ENCODE results near the gene NEXN.

GRCh38 chr1:77986810-77987209, 98.4 kb downstream of the NEXN start:
- TF ChIP-seq GLIS3 (CRISPR knock-in tag; IDR thresholded peaks at IDR 0.05) = no peak
- TF ChIP-seq PPARA (CRISPR knock-in tag; IDR thresholded peaks at IDR 0.05; ENCODE audit: borderline replicate concordance) = no peak
- no peak for TF ChIP-seq ZFP3 (CRISPR knock-in tag; IDR thresholded peaks at IDR 0.05)
- TF ChIP-seq, protein P1, sequence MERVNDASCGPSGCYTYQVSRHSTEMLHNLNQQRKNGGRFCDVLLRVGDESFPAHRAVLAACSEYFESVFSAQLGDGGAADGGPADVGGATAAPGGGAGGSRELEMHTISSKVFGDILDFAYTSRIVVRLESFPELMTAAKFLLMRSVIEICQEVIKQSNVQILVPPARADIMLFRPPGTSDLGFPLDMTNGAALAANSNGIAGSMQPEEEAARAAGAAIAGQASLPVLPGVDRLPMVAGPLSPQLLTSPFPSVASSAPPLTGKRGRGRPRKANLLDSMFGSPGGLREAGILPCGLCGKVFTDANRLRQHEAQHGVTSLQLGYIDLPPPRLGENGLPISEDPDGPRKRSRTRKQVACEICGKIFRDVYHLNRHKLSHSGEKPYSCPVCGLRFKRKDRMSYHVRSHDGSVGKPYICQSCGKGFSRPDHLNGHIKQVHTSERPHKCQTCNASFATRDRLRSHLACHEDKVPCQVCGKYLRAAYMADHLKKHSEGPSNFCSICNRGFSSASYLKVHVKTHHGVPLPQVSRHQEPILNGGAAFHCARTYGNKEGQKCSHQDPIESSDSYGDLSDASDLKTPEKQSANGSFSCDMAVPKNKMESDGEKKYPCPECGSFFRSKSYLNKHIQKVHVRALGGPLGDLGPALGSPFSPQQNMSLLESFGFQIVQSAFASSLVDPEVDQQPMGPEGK (CRISPR knock-in tag; IDR thresholded peaks at IDR 0.05; ENCODE audit: borderline replicate concordance) = no peak
- no peak for TF ChIP-seq ISL1 (CRISPR knock-in tag; IDR thresholded peaks at IDR 0.05)
- TF ChIP-seq, protein P2, sequence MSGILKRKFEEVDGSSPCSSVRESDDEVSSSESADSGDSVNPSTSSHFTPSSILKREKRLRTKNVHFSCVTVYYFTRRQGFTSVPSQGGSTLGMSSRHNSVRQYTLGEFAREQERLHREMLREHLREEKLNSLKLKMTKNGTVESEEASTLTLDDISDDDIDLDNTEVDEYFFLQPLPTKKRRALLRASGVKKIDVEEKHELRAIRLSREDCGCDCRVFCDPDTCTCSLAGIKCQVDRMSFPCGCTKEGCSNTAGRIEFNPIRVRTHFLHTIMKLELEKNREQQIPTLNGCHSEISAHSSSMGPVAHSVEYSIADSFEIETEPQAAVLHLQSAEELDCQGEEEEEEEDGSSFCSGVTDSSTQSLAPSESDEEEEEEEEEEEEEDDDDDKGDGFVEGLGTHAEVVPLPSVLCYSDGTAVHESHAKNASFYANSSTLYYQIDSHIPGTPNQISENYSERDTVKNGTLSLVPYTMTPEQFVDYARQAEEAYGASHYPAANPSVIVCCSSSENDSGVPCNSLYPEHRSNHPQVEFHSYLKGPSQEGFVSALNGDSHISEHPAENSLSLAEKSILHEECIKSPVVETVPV (CRISPR knock-in tag; IDR thresholded peaks at IDR 0.05) = no peak
- no peak for TF ChIP-seq ZNF8 (CRISPR knock-in tag; IDR thresholded peaks at IDR 0.05)
- TF ChIP-seq ZC3H10 (CRISPR knock-in tag; IDR thresholded peaks at IDR 0.05) = no peak
- no peak for TF ChIP-seq ESRRG (CRISPR knock-in tag; IDR thresholded peaks at IDR 0.05)

Measured in SK-N-SH treated with all-trans-retinoic acid at 6 μM for 48 hours (cell line).